ENCODE data around the gene RNF43. TPM values are rescaled to one million over a fixed set of nuclear protein-coding genes. Genes with fewer than 3 reads are reported as not detected.
A peak's percentile ranks its signal among the peaks of the same experiment; 100 is the strongest.

The RNF43 gene
- total RNA-seq, 4 donors from 2014 or later, result 46.9 to 104 (median 85.4) TPM

GRCh38 chr17:58385359-58385899, 31.9 kb downstream of the RNF43 start:
- Histone ChIP-seq H3K4me3 (no peak overlapping the region), H3K27me3 (no peaks in the 10 kb centered on the region), H3K36me3 (no peaks in the 10 kb centered on the region), H3K4me1 (peaks cover 0 to 54% (median 7%) of the 10 kb centered on the region in 4 donors), H3K27ac (no peak overlapping the region), H3K9me3 (no peaks in the 10 kb centered on the region)
- TF ChIP-seq POLR2A (IDR thresholded peaks at IDR 0.05) (no peak), CTCF (IDR thresholded peaks at IDR 0.05) (no peak)
- no peak for DNase-seq

DNA sequence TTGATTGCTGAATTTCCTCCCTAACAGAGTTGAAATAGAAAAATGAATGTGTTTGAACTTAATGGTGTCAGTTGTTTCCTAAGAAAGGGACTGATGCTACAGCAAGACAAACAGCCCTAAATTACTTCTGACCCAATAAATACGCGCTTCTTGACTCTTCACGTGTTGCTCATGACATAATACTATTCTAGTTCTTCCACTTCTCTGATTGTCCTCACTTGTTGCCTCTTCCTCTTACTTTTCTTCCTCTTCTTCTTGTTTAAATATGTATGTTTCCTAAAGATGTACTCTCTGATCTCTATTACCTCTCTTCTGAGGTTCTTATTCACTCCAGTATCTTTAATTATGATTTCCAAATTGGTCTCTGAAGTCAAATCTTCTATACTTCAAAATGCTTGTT, 32.4 kb downstream of the RNF43 start:
- TF ChIP-seq CTCF (IDR thresholded peaks at IDR 0.05) (no peak), POLR2A (IDR thresholded peaks at IDR 0.05) (no peak)
- Histone ChIP-seq H3K9me3 (no peaks in the 10 kb centered on the region), H3K4me1 (peaks cover 0 to 58% (median 7%) of the 10 kb centered on the region in 4 donors), H3K4me3 (no peak overlapping the region), H3K27ac (peak overlapping the region in 1 of 4 donors; percentile 40), H3K36me3 (no peaks in the 10 kb centered on the region), H3K27me3 (no peaks in the 10 kb centered on the region)
- DNase-seq, result no peak

GRCh38 chr17:58383892-58384462, 33.4 kb downstream of the RNF43 start:
- H3K27me3 ChIP-seq, result no peaks in the 10 kb centered on the region
- no peaks in the 10 kb centered on the region for H3K36me3 ChIP-seq
- peak overlapping the region in 2 of 4 donors; percentile 1 to 40 for H3K27ac ChIP-seq
- TF ChIP-seq POLR2A (IDR thresholded peaks at IDR 0.05) (no peak), CTCF (IDR thresholded peaks at IDR 0.05) (no peak)
- H3K9me3 ChIP-seq, result no peaks in the 10 kb centered on the region
- peaks cover 0 to 65% (median 7%) of the 10 kb centered on the region in 4 donors for H3K4me1 ChIP-seq
- no peak for DNase-seq
- H3K4me3 ChIP-seq, result no peak overlapping the region

- no peaks in the 10 kb centered on the region for H3K9me3 ChIP-seq
- no peak overlapping the region for H3K4me3 ChIP-seq
- TF ChIP-seq POLR2A (IDR thresholded peaks at IDR 0.05), result no peak
- TF ChIP-seq CTCF (IDR thresholded peaks at IDR 0.05), result no peak
- peak overlapping the region in 3 of 4 donors; percentile 12 to 66 (median 40) for H3K27ac ChIP-seq
- H3K27me3 ChIP-seq, result no peaks in the 10 kb centered on the region
- DNase-seq, result no peak
- peaks cover 0 to 65% (median 6%) of the 10 kb centered on the region in 4 donors for H3K4me1 ChIP-seq
- no peaks in the 10 kb centered on the region for H3K36me3 ChIP-seq
Measured at GRCh38 chr17:58382872-58383242, 34.5 kb downstream of the RNF43 start.

- no peak for DNase-seq
- Histone ChIP-seq H3K27me3 (no peaks in the 10 kb centered on the region), H3K36me3 (no peaks in the 10 kb centered on the region), H3K4me1 (peaks cover 0 to 67% (median 6%) of the 10 kb centered on the region in 4 donors), H3K9me3 (no peaks in the 10 kb centered on the region), H3K4me3 (no peak overlapping the region), H3K27ac (peak overlapping the region in 3 of 4 donors; percentile 13 to 66 (median 40))
- no peak for TF ChIP-seq POLR2A (IDR thresholded peaks at IDR 0.05)
- no peak for TF ChIP-seq CTCF (IDR thresholded peaks at IDR 0.05)
Measured at GRCh38 chr17:58382108-58382871, 35.0 kb downstream of the RNF43 start.
